ENCODE data around the gene KRTCAP2.

KRTCAP2 gene

DNA sequence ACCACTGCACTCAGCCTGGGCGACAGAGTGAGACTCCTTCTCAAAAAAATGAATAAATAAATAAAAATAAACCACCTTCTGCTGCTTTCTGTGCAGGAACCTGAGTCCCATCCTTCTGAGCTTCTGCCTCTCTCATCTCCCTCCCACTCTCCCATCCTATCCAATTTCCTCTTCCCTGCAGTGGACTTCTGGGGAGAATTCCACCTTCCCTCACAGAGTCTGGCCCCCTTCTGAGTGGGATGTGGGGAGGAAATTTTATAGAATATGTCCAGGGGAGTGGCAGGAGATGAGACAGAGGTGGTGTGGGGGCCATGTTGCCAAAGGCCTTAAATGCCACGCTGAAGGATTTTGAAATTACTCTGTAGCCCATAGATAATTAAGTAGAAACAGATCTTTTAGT is 50.8 kb downstream of the KRTCAP2 start:
- FAIRE-seq (no peak), DNase-seq (ENCODE audit: insufficient read length, low spot score) (no peak)

DNA sequence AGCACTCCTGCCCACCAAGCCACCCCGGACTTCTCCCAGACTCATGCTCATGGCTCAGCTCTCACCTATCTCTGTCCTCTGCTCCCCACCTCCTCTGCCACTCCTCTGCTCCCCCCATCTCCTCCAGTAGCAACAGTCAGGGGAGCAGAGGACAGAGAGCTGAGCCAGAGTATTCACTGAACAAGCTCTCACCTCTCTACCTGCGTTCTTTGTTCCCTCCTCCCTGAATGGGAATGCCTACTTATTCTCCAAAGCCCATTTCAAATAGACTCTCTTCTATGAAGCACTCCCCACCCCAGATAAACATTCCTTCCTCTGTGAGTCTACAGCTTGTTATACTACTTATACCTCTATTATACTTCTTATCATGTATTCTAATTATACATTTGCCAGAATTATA is 51.9 kb downstream of the KRTCAP2 start:
- DNase-seq (ENCODE audit: insufficient read length, low spot score) (no peak), FAIRE-seq (no peak)

DNA sequence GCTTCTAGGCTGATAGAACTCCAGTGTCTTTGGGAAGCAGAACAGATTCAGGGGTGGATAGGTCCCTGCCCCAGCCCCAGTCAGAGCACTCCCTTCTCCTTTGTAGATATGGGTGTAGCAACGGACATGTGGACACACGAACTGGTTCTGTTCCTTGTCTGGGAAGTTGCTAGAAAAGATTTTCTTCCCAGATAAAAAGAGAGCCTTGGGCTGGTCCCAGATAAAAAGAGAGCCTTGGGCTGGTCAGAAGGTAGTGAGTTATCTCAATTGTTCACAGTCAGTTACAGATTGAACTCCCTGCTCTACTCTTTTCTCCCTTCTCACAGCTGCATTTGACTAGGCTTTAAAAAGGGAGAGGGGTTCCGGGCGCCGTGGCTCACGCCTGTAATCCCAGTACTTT is 52.9 kb downstream of the KRTCAP2 start:
- DNase-seq (ENCODE audit: insufficient read length, low spot score) (no peak), FAIRE-seq (no peak)

Measured in HTR-8/SVneo (cell line).